ENCODE results near the gene PRAMEF1.

The PRAMEF1 gene

DNA sequence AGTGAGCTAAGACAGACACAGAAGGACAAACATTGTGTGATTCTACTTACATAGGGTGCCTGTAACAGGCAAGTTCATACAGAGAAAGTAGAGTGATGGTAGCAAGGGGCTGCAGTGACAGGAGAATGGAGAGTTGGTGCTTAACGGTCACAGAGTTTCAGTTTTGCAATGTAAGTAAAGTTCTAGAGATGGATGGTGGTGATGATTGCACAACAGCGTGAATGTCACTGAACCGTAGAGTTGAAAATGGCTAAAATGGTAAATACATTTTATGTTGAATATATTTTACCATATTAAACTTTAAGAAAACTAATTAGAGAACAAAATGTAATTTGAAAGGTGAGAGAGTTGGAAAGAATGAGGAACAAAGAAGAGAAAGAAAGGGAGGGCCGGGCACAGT, 36.5 kb upstream of the PRAMEF1 start:
- H4K20me1 ChIP-seq (ENCODE audit: insufficient read depth, low read length), result no peaks in the 10 kb centered on the region
- H2AFZ ChIP-seq (ENCODE audit: low read depth, low read length), result no peak overlapping the region
- H3K9me3 ChIP-seq (ENCODE audit: insufficient read depth, low read length), result no peaks in the 10 kb centered on the region
- H3K36me3 ChIP-seq (replicated peaks; ENCODE audit: low read depth, low read length), result no peaks in the 10 kb centered on the region
- no peaks in the 10 kb centered on the region for H3K79me2 ChIP-seq (ENCODE audit: low read length)
- H3K27me3 ChIP-seq (ENCODE audit: low read depth, low read length), result no peaks in the 10 kb centered on the region
- H3K4me1 ChIP-seq (ENCODE audit: low read length), result no peaks in the 10 kb centered on the region
- TF ChIP-seq CTCF (IDR thresholded peaks at IDR 0.05; ENCODE audit: low read depth, low read length) (no peak), EZH2phosphoT487 (IDR thresholded peaks at IDR 0.05; ENCODE audit: low read depth) (no peak)
- no peak overlapping the region for H3K27ac ChIP-seq (ENCODE audit: low read length)
- no peak overlapping the region for H3K4me3 ChIP-seq (ENCODE audit: low read length)
- H3K9ac ChIP-seq (ENCODE audit: low read length), result no peak overlapping the region
- H3K4me2 ChIP-seq (ENCODE audit: low read length), result no peak overlapping the region

DNA sequence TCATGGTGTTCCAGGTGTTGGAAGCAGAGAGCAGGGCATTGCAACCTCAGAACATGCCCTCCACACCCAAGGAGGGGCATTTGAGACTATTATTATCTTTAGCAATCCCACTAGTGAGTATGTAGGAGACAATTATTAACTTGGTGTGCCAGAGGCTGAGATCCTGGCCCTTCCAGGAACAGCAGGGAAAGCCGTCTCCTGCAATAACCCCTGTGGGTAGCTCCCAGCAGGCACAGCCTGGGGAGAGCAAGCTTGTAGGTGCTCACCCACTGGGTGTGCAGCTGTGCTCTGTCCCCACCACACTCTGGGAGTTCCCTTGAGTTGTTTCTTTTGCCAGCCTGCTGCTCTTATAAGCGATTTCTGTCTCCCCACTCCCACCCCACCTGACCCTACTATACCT, 34.9 kb upstream of the PRAMEF1 start:
- no peaks in the 10 kb centered on the region for H3K36me3 ChIP-seq (replicated peaks; ENCODE audit: low read depth, low read length)
- no peak overlapping the region for H3K4me3 ChIP-seq (ENCODE audit: low read length)
- H2AFZ ChIP-seq (ENCODE audit: low read depth, low read length), result no peak overlapping the region
- H3K4me1 ChIP-seq (ENCODE audit: low read length), result no peaks in the 10 kb centered on the region
- no peaks in the 10 kb centered on the region for H3K9me3 ChIP-seq (ENCODE audit: insufficient read depth, low read length)
- H3K27me3 ChIP-seq (ENCODE audit: low read depth, low read length), result no peaks in the 10 kb centered on the region
- no peak overlapping the region for H3K27ac ChIP-seq (ENCODE audit: low read length)
- H4K20me1 ChIP-seq (ENCODE audit: insufficient read depth, low read length), result no peaks in the 10 kb centered on the region
- H3K9ac ChIP-seq (ENCODE audit: low read length), result no peak overlapping the region
- no peak overlapping the region for H3K4me2 ChIP-seq (ENCODE audit: low read length)
- no peak for TF ChIP-seq CTCF (IDR thresholded peaks at IDR 0.05; ENCODE audit: low read depth, low read length)
- TF ChIP-seq EZH2phosphoT487 (IDR thresholded peaks at IDR 0.05; ENCODE audit: low read depth), result no peak
- H3K79me2 ChIP-seq (ENCODE audit: low read length), result no peaks in the 10 kb centered on the region

- Histone ChIP-seq H2AFZ (ENCODE audit: low read depth, low read length) (no peak overlapping the region), H3K4me3 (ENCODE audit: low read length) (no peak overlapping the region), H3K27ac (ENCODE audit: low read length) (no peak overlapping the region), H3K27me3 (ENCODE audit: low read depth, low read length) (no peaks in the 10 kb centered on the region), H3K9ac (ENCODE audit: low read length) (no peak overlapping the region), H3K9me3 (ENCODE audit: insufficient read depth, low read length) (no peaks in the 10 kb centered on the region), H3K79me2 (ENCODE audit: low read length) (no peaks in the 10 kb centered on the region), H3K36me3 (replicated peaks; ENCODE audit: low read depth, low read length) (no peaks in the 10 kb centered on the region), H3K4me2 (ENCODE audit: low read length) (no peak overlapping the region), H3K4me1 (ENCODE audit: low read length) (no peaks in the 10 kb centered on the region), H4K20me1 (ENCODE audit: insufficient read depth, low read length) (no peaks in the 10 kb centered on the region)
- TF ChIP-seq EZH2phosphoT487 (IDR thresholded peaks at IDR 0.05; ENCODE audit: low read depth) (no peak), CTCF (IDR thresholded peaks at IDR 0.05; ENCODE audit: low read depth, low read length) (no peak)
Measured at GRCh38 chr1:12756768-12757413, 34.3 kb upstream of the PRAMEF1 start.

DNA sequence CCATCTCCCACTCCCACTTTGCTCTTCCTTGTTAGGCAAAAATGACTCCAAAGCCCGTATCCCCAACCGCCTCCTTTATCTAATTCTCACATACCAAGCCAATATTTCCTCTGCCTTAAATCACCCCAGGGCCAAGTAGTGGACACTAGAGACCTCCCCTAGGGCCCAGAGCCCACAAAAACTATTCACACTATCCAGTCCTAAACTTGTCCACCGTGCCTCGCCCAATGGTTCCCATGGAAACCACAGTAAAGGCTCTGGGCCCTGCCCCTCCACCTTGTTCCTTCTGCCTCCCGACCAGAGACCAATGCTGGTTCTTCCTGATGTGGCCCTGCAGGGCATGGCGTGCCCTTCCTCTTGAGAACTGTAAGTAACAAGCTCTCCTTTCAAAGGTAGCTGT, 33.4 kb upstream of the PRAMEF1 start:
- TF ChIP-seq CTCF (IDR thresholded peaks at IDR 0.05; ENCODE audit: low read depth, low read length) (no peak), EZH2phosphoT487 (IDR thresholded peaks at IDR 0.05; ENCODE audit: low read depth) (no peak)
- no peaks in the 10 kb centered on the region for H3K79me2 ChIP-seq (ENCODE audit: low read length)
- no peaks in the 10 kb centered on the region for H4K20me1 ChIP-seq (ENCODE audit: insufficient read depth, low read length)
- H2AFZ ChIP-seq (ENCODE audit: low read depth, low read length), result no peak overlapping the region
- no peaks in the 10 kb centered on the region for H3K9me3 ChIP-seq (ENCODE audit: insufficient read depth, low read length)
- no peaks in the 10 kb centered on the region for H3K36me3 ChIP-seq (replicated peaks; ENCODE audit: low read depth, low read length)
- no peak overlapping the region for H3K4me3 ChIP-seq (ENCODE audit: low read length)
- H3K4me1 ChIP-seq (ENCODE audit: low read length), result no peaks in the 10 kb centered on the region
- no peak overlapping the region for H3K9ac ChIP-seq (ENCODE audit: low read length)
- no peaks in the 10 kb centered on the region for H3K27me3 ChIP-seq (ENCODE audit: low read depth, low read length)
- no peak overlapping the region for H3K4me2 ChIP-seq (ENCODE audit: low read length)
- H3K27ac ChIP-seq (ENCODE audit: low read length), result no peak overlapping the region

Data from OCI-LY3 (cell line).